HCT116 (cell line): ENCODE results near the gene TYK2.
"Not testable (repeated sequence)": the region's sequence is repeated elsewhere in the genome, so short reads cannot be mapped to it uniquely, and the experiment has no call there.

Experiments
- CTCF ChIP-seq, 3 experiments: fragments of 200-600 bp in 1 of 3; sonication (generic) in 1 of 3; IDR thresholded peaks in 2 of 3; conservative IDR thresholded peaks in 1 of 3; 2 replicates each; pipeline ENCODE4 v1.5.1; 2012 to 2017; ENCODE audit warnings: low read depth in 2 of 3, low read length in 2 of 3, antibody characterized with exemption in 1 of 3, borderline replicate concordance in 1 of 3, control low read depth in 1 of 3, mild to moderate bottlenecking in 1 of 3, mixed read lengths in 1 of 3, mixed run types in 1 of 3, moderate library complexity in 1 of 3; ENCODE audit not compliant: insufficient read depth in 1 of 3
- EGR1 ChIP-seq: IDR thresholded peaks from 2 replicates; pipeline ENCODE4 v1.6.1; 2012; ENCODE audit warnings: low read depth
- EZH2 ChIP-seq: fragments of 200-600 bp; sonication (generic); IDR thresholded peaks from 2 replicates; pipeline ENCODE4 v1.6.1; 2017; ENCODE audit warnings: antibody characterized with exemption, mixed run types
- POLR2AphosphoS5 ChIP-seq: IDR thresholded peaks from 2 replicates; pipeline ENCODE4 v1.6.1; 2011; ENCODE audit warnings: mild to moderate bottlenecking, low read depth, low read length, moderate library complexity
- SIN3A ChIP-seq: IDR thresholded peaks from 2 replicates; pipeline ENCODE4 v1.6.1; 2012; ENCODE audit warnings: low read depth
- ZFX ChIP-seq: fragments of 450-650 bp; IDR thresholded peaks from 2 replicates; pipeline ENCODE4 v1.6.1; 2017
- ZNF274 ChIP-seq: fragments of 200-500 bp; sonication (Bioruptor generic); IDR thresholded peaks from 2 replicates; pipeline ENCODE4 v1.6.1; 2014; ENCODE audit warnings: mild to moderate bottlenecking, low read depth, low read length, inconsistent platforms

- TF ChIP-seq CTCF (IDR thresholded peaks at IDR 0.05 in 2 of 3, conservative IDR thresholded peaks at IDR 0.05 in 1 of 3; ENCODE audit: borderline replicate concordance in 1 of 3, insufficient read depth in 1 of 3, low read depth in 2 of 3, low read length in 2 of 3); SIN3A; POLR2AphosphoS5; ZNF274; EGR1; ZFX; EZH2: not testable (repeated sequence)
Measured at GRCh38 chr19:10383223-10383499, 2.8 kb upstream of the TYK2 start.
